UCSD-AML1 (cell line): ENCODE measurements around the gene LRRTM4.
"Not testable (repeated sequence)": the region's sequence is repeated elsewhere in the genome, so short reads cannot be mapped to it uniquely, and the experiment has no call there.

Experiments used
- DNase-seq: peaks from one replicate; lab custom pipeline; 2025; ENCODE audit not compliant: unreplicated experiment; lab: John Stamatoyannopoulos, UW

The LRRTM4 gene

GRCh38 chr2:76760367-76760704 lies 761.8 kb downstream of the LRRTM4 start:
- no peak for DNase-seq

- DNase-seq, result no peak
These were observed 762.4 kb downstream of the LRRTM4 start for GRCh38 chr2:76759634-76760366.

- no peak for DNase-seq
These were observed 769.7 kb downstream of the LRRTM4 start for GRCh38 chr2:76752506-76752905.

- no peak for DNase-seq
These were observed 772.3 kb downstream of the LRRTM4 start for GRCh38 chr2:76749858-76750257.

- no peak for DNase-seq
These were observed 773.4 kb downstream of the LRRTM4 start for GRCh38 chr2:76748581-76749296.

GRCh38 chr2:76745605-76746004 lies 776.6 kb downstream of the LRRTM4 start:
- no peak for DNase-seq

GRCh38 chr2:76737607-76738006 lies 784.6 kb downstream of the LRRTM4 start:
- no peak for DNase-seq

GRCh38 chr2:76733736-76734135 lies 788.4 kb downstream of the LRRTM4 start:
- DNase-seq, result no peak

GRCh38 chr2:76731157-76731556 lies 791.0 kb downstream of the LRRTM4 start:
- no peak for DNase-seq

- DNase-seq, result no peak
These were observed 792.2 kb downstream of the LRRTM4 start for GRCh38 chr2:76730021-76730420.

GRCh38 chr2:76721226-76721625 lies 801.0 kb downstream of the LRRTM4 start:
- DNase-seq, result no peak

- DNase-seq, result no peak
These were observed 808.9 kb downstream of the LRRTM4 start for GRCh38 chr2:76713312-76713711.

- no peak for DNase-seq
These were observed 810.7 kb downstream of the LRRTM4 start for GRCh38 chr2:76711490-76711889.

GRCh38 chr2:76700894-76701293 lies 821.3 kb downstream of the LRRTM4 start:
- DNase-seq, result no peak

- not testable (repeated sequence) for DNase-seq
These were observed 824.0 kb downstream of the LRRTM4 start for GRCh38 chr2:76697998-76698713.
